ENCODE data around the gene ASPSCR1. TPM values are rescaled to one million over a fixed set of nuclear protein-coding genes. Genes with fewer than 3 reads are reported as not detected.

The ASPSCR1 gene
- total and polyA plus RNA-seq, 3 donors from 2014 or later, result 40.5 to 49.7 (median 46.2) TPM

- TF ChIP-seq CTCF (IDR thresholded peaks at IDR 0.05) (no peak), POLR2A (IDR thresholded peaks at IDR 0.05) (no peak)
- Histone ChIP-seq H3K27me3 (no peaks in the 10 kb centered on the region), H3K36me3 (ENCODE audit: low read depth, missing control alignments) (no peaks in the 10 kb centered on the region), H3K4me1 (peaks cover 26% of the 10 kb centered on the region), H3K9me3 (no peaks in the 10 kb centered on the region), H3K4me3 (no peak overlapping the region), H3K27ac (no peak overlapping the region)
- no peak for DNase-seq
- WGBS, 2 donors, result 92 to 95% methylated on average over 4 to 17 of the region's 17 CpGs
- intact Hi-C loops (cut with DNase I; ENCODE audit: low total_unique reads), result loop anchor here (5.0 kb wide), 1 partner anchor 63 kb away; the partner anchor contains the start of gene NOTUM
Measured at GRCh38 chr17:82024859-82025258, 47.4 kb downstream of the ASPSCR1 start.

DNA sequence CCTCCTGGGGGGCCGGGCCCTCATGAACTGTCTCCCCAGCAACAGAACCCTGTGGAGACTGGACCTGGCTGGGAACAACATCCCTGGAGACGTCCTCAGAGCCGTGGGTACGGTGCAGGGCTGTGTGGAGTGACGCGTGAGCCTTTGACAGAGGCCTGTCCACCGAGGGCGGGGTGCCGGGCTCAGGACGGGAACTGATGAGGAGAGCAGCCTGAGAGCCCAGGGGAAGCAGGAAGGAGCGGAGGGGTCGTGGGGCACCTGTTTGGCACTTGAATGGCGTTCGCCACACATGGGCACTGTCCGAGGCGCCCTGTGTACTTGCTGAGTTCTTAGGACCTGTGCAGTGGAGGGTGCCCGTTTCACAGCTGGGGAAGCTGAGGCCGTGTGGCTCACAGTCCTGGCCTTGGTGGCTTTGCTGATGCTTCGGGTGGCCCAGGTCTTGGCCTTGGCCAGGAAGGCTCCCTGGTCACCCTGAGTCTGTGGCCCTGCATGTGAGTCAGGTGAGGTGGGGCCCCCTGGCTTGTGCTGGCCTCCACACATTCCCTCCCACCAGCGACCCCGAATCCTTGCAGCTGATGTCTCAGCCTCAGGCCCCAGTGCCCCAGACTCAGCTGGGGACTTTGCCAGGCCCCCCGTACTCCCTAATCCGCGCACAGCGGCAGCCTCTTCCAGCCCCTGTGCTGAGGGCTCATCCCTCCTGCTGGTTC lies 48.1 kb downstream of the ASPSCR1 start:
- Histone ChIP-seq H3K9me3 (no peaks in the 10 kb centered on the region), H3K4me3 (no peak overlapping the region), H3K27ac (no peak overlapping the region), H3K27me3 (no peaks in the 10 kb centered on the region), H3K4me1 (peaks cover 31% of the 10 kb centered on the region), H3K36me3 (ENCODE audit: low read depth, missing control alignments) (no peaks in the 10 kb centered on the region)
- WGBS, 2 donors, result 94% methylated on average over 11 to 25 of the region's 25 CpGs
- no peak for DNase-seq
- intact Hi-C loops (cut with DNase I; ENCODE audit: low total_unique reads), result no loop called here
- no peak for TF ChIP-seq CTCF (IDR thresholded peaks at IDR 0.05)
- no peak for TF ChIP-seq POLR2A (IDR thresholded peaks at IDR 0.05)

DNA sequence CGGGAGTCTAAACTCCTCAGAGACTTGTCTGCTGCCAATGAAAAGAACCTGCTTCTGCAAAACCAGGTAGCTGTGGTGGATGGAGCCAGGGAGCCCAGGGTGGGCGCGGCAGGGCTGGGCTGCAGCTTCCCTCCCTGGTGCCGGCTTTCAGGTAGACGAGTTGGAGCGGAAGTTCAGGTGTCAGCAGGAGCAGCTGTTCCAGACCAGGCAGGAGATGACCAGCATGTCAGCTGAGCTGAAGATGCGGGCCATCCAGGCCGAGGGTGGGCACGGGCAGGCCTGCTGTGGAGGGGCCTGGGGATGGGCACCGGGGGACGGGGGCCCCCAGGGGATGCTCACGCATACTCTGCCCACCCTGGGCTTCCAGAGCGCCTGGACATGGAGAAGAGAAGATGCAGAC lies 50.8 kb downstream of the ASPSCR1 start:
- no peaks in the 10 kb centered on the region for H3K9me3 ChIP-seq
- H3K27me3 ChIP-seq, result no peaks in the 10 kb centered on the region
- DNase-seq, result no peak
- TF ChIP-seq POLR2A (IDR thresholded peaks at IDR 0.05) (no peak), CTCF (IDR thresholded peaks at IDR 0.05) (no peak)
- intact Hi-C loops (cut with DNase I; ENCODE audit: low total_unique reads), result no loop called here
- H3K4me3 ChIP-seq, result no peak overlapping the region
- 94 to 98% methylated on average over 9 to 13 of the region's 13 CpGs for WGBS, 2 donors
- no peaks in the 10 kb centered on the region for H3K36me3 ChIP-seq (ENCODE audit: low read depth, missing control alignments)
- peaks cover 34% of the 10 kb centered on the region for H3K4me1 ChIP-seq
- H3K27ac ChIP-seq, result no peak overlapping the region

DNA sequence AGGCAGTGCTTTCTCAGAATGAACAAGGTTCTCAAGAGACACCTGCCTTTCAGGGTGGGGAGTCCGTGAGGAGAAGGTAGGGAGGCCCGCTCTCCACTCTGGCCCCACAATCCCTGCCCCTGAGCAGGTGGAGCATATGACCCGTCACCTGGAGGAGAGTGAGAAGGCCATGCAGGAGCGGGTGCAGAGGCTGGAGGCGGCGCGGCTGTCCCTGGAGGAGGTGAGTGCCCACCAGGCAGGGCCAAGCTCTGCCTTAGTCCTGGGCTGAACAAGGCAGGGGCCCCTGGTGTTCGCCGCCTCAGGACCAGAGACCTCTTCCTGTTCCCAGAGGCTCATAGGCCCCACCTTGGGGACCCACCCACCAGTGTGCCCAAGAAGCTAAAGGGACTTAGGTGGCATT lies 51.5 kb downstream of the ASPSCR1 start:
- Histone ChIP-seq H3K36me3 (ENCODE audit: low read depth, missing control alignments) (no peaks in the 10 kb centered on the region), H3K9me3 (no peaks in the 10 kb centered on the region), H3K4me1 (peaks cover 28% of the 10 kb centered on the region), H3K4me3 (no peak overlapping the region), H3K27me3 (no peaks in the 10 kb centered on the region), H3K27ac (no peak overlapping the region)
- intact Hi-C loops (cut with DNase I; ENCODE audit: low total_unique reads), result no loop called here
- no peak for DNase-seq
- WGBS, 2 donors, result 88 to 95% methylated on average over 3 to 9 of the region's 9 CpGs
- TF ChIP-seq CTCF (IDR thresholded peaks at IDR 0.05) (no peak), POLR2A (IDR thresholded peaks at IDR 0.05) (no peak)

DNA sequence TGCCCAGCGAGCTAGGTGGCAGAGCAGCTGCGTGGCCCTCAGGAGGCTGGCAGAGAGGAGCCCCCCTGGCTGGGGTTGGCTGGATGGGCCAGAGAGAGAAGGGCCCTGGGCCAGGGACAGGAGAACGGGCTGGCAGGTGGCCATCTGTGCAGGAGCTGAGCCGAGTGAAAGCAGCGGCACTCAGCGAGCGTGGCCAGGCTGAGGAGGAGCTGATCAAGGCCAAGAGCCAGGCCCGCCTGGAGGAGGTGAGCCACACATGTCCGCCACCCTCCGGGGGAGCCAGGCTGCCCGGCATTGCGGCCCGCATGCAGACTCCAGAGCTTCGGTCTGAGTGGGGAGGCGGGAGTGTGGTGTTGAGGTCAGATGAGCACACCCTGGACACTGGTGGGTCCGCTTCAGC lies 52.0 kb downstream of the ASPSCR1 start:
- intact Hi-C loops (cut with DNase I; ENCODE audit: low total_unique reads), result no loop called here
- no peak overlapping the region for H3K27ac ChIP-seq
- no peak overlapping the region for H3K4me3 ChIP-seq
- TF ChIP-seq CTCF (IDR thresholded peaks at IDR 0.05) (no peak), POLR2A (IDR thresholded peaks at IDR 0.05) (no peak)
- no peaks in the 10 kb centered on the region for H3K27me3 ChIP-seq
- no peaks in the 10 kb centered on the region for H3K9me3 ChIP-seq
- H3K36me3 ChIP-seq (ENCODE audit: low read depth, missing control alignments), result no peaks in the 10 kb centered on the region
- peak; percentile 87 for DNase-seq
- peaks cover 24% of the 10 kb centered on the region for H3K4me1 ChIP-seq
- 78 to 81% methylated on average over 8 to 16 of the region's 16 CpGs for WGBS, 2 donors

Data from testis (tissue), 3 donors.